ENCODE data around the gene RBM12.

Gene RBM12

GRCh38 chr20:35600176-35600992, 64.3 kb downstream of the RBM12 start:
- DNase-seq (ENCODE audit: low spot score) = no peak

- no peak for DNase-seq (ENCODE audit: low spot score)
These were observed 65.0 kb downstream of the RBM12 start for GRCh38 chr20:35599776-35600120.

All from left forelimb (tissue), 1 donor.